BE2C (cell line): ENCODE results near the gene HGD.

ENCODE experiments used
- DNase-seq: peaks from one replicate; pipeline ENCODE4 v3.0.0-alpha.2; 2020
- H3K27me3 ChIP-seq: fragments of 250-450 bp; sonication (Bioruptor Pico); 2 replicates; pipeline ENCODE4 v1.5.1; 2020; ENCODE audit warnings: mild to moderate bottlenecking
- H3K36me3 ChIP-seq: fragments of 250-450 bp; sonication (Bioruptor Pico); 2 replicates; pipeline ENCODE4 v1.5.1; 2020; ENCODE audit warnings: mild to moderate bottlenecking
- H3K4me1 ChIP-seq: fragments of 250-450 bp; sonication (Bioruptor Pico); 2 replicates; pipeline ENCODE4 v1.5.1; 2020
- H3K4me3 ChIP-seq: 2 replicates; pipeline ENCODE4 v1.5.1; 2011; ENCODE audit warnings: low read depth, low read length
- H3K9me3 ChIP-seq: fragments of 250-450 bp; sonication (Bioruptor Pico); 2 replicates; pipeline ENCODE4 v1.5.1; 2020
- TF ChIP-seq, protein P1 (sequence below): IDR thresholded peaks from 2 replicates; pipeline ENCODE4 v1.5.1; 2012; ENCODE audit warnings: mild to moderate bottlenecking, low read depth, low read length

Gene HGD

DNA sequence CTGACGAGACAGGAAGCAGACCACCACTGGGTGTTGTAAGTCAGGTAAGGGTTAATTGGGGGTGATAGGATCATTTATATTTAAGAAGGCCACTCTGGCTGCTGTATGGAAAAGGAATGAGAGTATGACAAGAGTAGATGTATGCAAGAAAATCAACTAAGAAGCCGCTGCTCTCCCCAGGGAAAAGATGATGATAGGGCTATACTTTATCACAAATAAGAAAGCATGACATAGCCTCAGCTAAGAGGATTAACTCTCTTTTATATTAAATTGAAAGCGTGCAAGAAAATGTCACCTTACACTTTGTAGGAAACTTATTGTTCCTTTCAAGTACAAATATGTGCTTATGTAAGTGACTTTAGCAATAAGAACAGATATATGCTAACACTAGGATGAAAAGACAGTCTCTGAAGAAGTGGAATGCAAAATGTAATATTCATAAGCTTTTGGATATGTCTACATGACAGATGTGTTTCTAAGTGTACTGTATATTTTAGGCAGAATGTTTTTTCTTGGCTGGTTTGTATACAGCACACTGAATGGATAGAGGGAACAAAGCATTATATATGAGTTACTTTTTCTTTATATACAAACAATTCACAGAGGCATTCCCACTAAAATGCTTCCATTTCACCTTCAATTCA, 94.6 kb downstream of the HGD start:
- DNase-seq: no peak
- no peaks in the 10 kb centered on the region for H3K36me3 ChIP-seq
- H3K27me3 ChIP-seq: no peaks in the 10 kb centered on the region
- no peaks in the 10 kb centered on the region for H3K9me3 ChIP-seq
- no peak overlapping the region for H3K4me3 ChIP-seq
- TF ChIP-seq, protein P1, sequence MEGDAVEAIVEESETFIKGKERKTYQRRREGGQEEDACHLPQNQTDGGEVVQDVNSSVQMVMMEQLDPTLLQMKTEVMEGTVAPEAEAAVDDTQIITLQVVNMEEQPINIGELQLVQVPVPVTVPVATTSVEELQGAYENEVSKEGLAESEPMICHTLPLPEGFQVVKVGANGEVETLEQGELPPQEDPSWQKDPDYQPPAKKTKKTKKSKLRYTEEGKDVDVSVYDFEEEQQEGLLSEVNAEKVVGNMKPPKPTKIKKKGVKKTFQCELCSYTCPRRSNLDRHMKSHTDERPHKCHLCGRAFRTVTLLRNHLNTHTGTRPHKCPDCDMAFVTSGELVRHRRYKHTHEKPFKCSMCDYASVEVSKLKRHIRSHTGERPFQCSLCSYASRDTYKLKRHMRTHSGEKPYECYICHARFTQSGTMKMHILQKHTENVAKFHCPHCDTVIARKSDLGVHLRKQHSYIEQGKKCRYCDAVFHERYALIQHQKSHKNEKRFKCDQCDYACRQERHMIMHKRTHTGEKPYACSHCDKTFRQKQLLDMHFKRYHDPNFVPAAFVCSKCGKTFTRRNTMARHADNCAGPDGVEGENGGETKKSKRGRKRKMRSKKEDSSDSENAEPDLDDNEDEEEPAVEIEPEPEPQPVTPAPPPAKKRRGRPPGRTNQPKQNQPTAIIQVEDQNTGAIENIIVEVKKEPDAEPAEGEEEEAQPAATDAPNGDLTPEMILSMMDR: no peak
- H3K4me1 ChIP-seq: no peaks in the 10 kb centered on the region
